DOHH2 (cell line): ENCODE results near the gene TMEM130.

Source experiments
- CTCF ChIP-seq: fragments of 200-600 bp; sonication (generic); IDR thresholded peaks from one replicate; pipeline ENCODE4 v1.5.1; 2014; ENCODE audit warnings: antibody characterized with exemption, mild to moderate bottlenecking, low read depth, low read length; ENCODE audit not compliant: poor library complexity, severe bottlenecking
- EZH2phosphoT487 ChIP-seq: fragments of 200-600 bp; sonication (generic); IDR thresholded peaks from 2 replicates; pipeline ENCODE4 v1.6.1; 2017; ENCODE audit warnings: borderline replicate concordance, mild to moderate bottlenecking, antibody characterized with exemption, low read length, moderate library complexity, mixed read lengths

GRCh38 chr7:98866351-98866750 is 3.5 kb downstream of the TMEM130 start:
- TF ChIP-seq CTCF (no peak), EZH2phosphoT487 (no peak)
